Measurements from ENCODE around the gene RD3L. TPM values are rescaled to one million over a fixed set of nuclear protein-coding genes. Genes with fewer than 3 reads are reported as not detected.

The RD3L gene
- total RNA-seq, 2 experiments from 2014 or later, result not detected

Other genes starting within 250 kb of the RD3L start
- gene XRCC3, start 227.1 kb downstream of the RD3L start, total RNA-seq, result 10 to 100 TPM; 36.4 to 37.4 TPM
- gene ZFYVE21, start 226.7 kb downstream of the RD3L start, total RNA-seq, result 10 to 100 TPM; 16.9 to 17.2 TPM
- 10 to 100 TPM; 11.6 to 12.0 TPM for gene PPP1R13B, start 95.0 kb downstream of the RD3L start, total RNA-seq
- gene TDRD9, start 14.1 kb downstream of the RD3L start, total RNA-seq, result under 1 TPM; 0.60 to 0.62 TPM
- not detected for gene ASPG, start 143.2 kb upstream of the RD3L start, total RNA-seq
- under 1 TPM; 0.35 to 0.50 TPM for gene KIF26A, start 196.1 kb upstream of the RD3L start, total RNA-seq